HG03108 (cell line): Measurements from ENCODE around the gene FOXRED1.
A peak's percentile ranks its signal among the peaks of the same experiment; 100 is the strongest.
"Not testable (repeated sequence)": the region's sequence is repeated elsewhere in the genome, so short reads cannot be mapped to it uniquely, and the experiment has no call there.

Source experiments
- ATAC-seq: cut with Tn5 transposase; IDR thresholded peaks from one replicate; pipeline ENCODE4 v1.9.1; 2021; ENCODE audit warnings: moderate library complexity; ENCODE audit not compliant: unreplicated experiment

The FOXRED1 gene

GRCh38 chr11:126268361-126268707, 620 bp upstream of the FOXRED1 start:
- ATAC-seq = no peak

GRCh38 chr11:126277322-126277721, 8.4 kb downstream of the FOXRED1 start:
- ATAC-seq = no peak

- ATAC-seq = no peak
Observed at GRCh38 chr11:126277780-126278179, 8.8 kb downstream of the FOXRED1 start.

- ATAC-seq = no peak
Observed at GRCh38 chr11:126279191-126279590, 10.2 kb downstream of the FOXRED1 start.

- ATAC-seq = no peak
Observed at GRCh38 chr11:126280595-126280994, 11.6 kb downstream of the FOXRED1 start.

GRCh38 chr11:126281245-126281644, 12.3 kb downstream of the FOXRED1 start:
- ATAC-seq = no peak

- no peak for ATAC-seq
Observed at GRCh38 chr11:126281666-126282175, 12.8 kb downstream of the FOXRED1 start.

GRCh38 chr11:126282361-126282735, 13.4 kb downstream of the FOXRED1 start:
- ATAC-seq = no peak

GRCh38 chr11:126282736-126283591, 14.0 kb downstream of the FOXRED1 start, which contains the start of gene TIRAP:
Gene TIRAP, plus strand, starts transcription at chr11:126283093. Its CDS starts 7,802 bp downstream, at chr11:126290895.
- ATAC-seq = peak; percentile 60

GRCh38 chr11:126284829-126285228, 15.9 kb downstream of the FOXRED1 start:
- ATAC-seq = peak; percentile 50

- no peak for ATAC-seq
Observed at GRCh38 chr11:126288237-126288636, 19.3 kb downstream of the FOXRED1 start.

GRCh38 chr11:126290887-126291286, 21.9 kb downstream of the FOXRED1 start:
- no peak for ATAC-seq

- no peak for ATAC-seq
Observed at GRCh38 chr11:126293726-126294125, 24.8 kb downstream of the FOXRED1 start.

- no peak for ATAC-seq
Observed at GRCh38 chr11:126297004-126297403, 28.1 kb downstream of the FOXRED1 start.

- ATAC-seq = peak; percentile 90
Observed at GRCh38 chr11:126303623-126304456, 34.9 kb downstream of the FOXRED1 start, which contains the start of gene DCPS. Gene DCPS, plus strand, starts transcription at chr11:126304060. Its CDS starts 21 bp downstream, at chr11:126304081.

- no peak for ATAC-seq
Observed at GRCh38 chr11:126304457-126305075, 35.6 kb downstream of the FOXRED1 start.

GRCh38 chr11:126305699-126306098, 36.7 kb downstream of the FOXRED1 start:
- peak; percentile 50 for ATAC-seq

- ATAC-seq = no peak
Observed at GRCh38 chr11:126307706-126308105, 38.8 kb downstream of the FOXRED1 start.

- ATAC-seq = no peak
Observed at GRCh38 chr11:126308271-126308671, 39.3 kb downstream of the FOXRED1 start.

GRCh38 chr11:126308771-126309170, 39.8 kb downstream of the FOXRED1 start:
- ATAC-seq = not testable (repeated sequence)
